ENCODE measurements around the gene HEMGN. TPM values are rescaled to one million over a fixed set of nuclear protein-coding genes. Genes with fewer than 3 reads are reported as not detected.

The HEMGN gene
- total RNA-seq, 2 experiments from 2014 or later = 1.5 to 2.9 TPM

- Mint-ChIP-seq H3K4me1 (peaks cover 52% of the 10 kb centered on the region), H3K9me3 (ENCODE audit: low read depth) (no peaks in the 10 kb centered on the region), H3K27ac (peak overlapping the region; percentile 89), H3K4me3 (peak overlapping the region; percentile 32), H3K36me3 (ENCODE audit: low read depth) (no peaks in the 10 kb centered on the region), H3K27me3 (no peaks in the 10 kb centered on the region)
- ChIA-PET POLR2A (no interaction called here), CTCF (interaction anchor here (0.7 to 2.3 kb wide), 5 partner anchors 8 to 104 kb away, joined by 3 to 10 read pairs (median 3); no protein-coding TSS in a partner anchor)
- DNase-seq (no peak), ATAC-seq (peak; percentile 55)
- intact Hi-C loops (cut with DNase I, micrococcal nuclease) = no loop called here
Measured at GRCh38 chr9:97930972-97931371, 7.0 kb downstream of the HEMGN start.

GRCh38 chr9:97928986-97929604, 8.9 kb downstream of the HEMGN start:
- ATAC-seq = peak; percentile 60

GRCh38 chr9:97925497-97926334, 12.3 kb downstream of the HEMGN start:
- Mint-ChIP-seq H3K27me3 (no peaks in the 10 kb centered on the region), H3K36me3 (ENCODE audit: low read depth) (peaks cover 6% of the 10 kb centered on the region), H3K4me1 (peaks cover 33% of the 10 kb centered on the region), H3K27ac (no peak overlapping the region), H3K9me3 (ENCODE audit: low read depth) (no peaks in the 10 kb centered on the region), H3K4me3 (no peak overlapping the region)
- DNase-seq (no peak), ATAC-seq (no peak)
- intact Hi-C loops (cut with DNase I, micrococcal nuclease) = loop anchor here in 1 of 2 experiments (10.0 kb wide), 1 partner anchor 869 kb away; the partner anchor contains the start of gene ANKS6
- CTCF ChIA-PET = interaction anchor here (0.6 to 3.2 kb wide), 11 partner anchors 10 to 207 kb away, joined by 3 to 10 read pairs (median 4); no protein-coding TSS in a partner anchor
- POLR2A ChIA-PET = no interaction called here

More at GRCh38 chr9:97928986-97929604, 8.9 kb downstream of the HEMGN start:
- no peaks in the 10 kb centered on the region for H3K27me3 Mint-ChIP-seq
- no peaks in the 10 kb centered on the region for H3K36me3 Mint-ChIP-seq (ENCODE audit: low read depth)
- POLR2A ChIA-PET = no interaction called here
- intact Hi-C loops (cut with DNase I, micrococcal nuclease) = loop anchor here in 1 of 2 experiments (10.0 kb wide), 1 partner anchor 866 kb away; the partner anchor contains the start of gene ANKS6
- H3K4me3 Mint-ChIP-seq = peak overlapping the region; percentile 55
- H3K9me3 Mint-ChIP-seq (ENCODE audit: low read depth) = no peaks in the 10 kb centered on the region
- H3K4me1 Mint-ChIP-seq = peaks cover 43% of the 10 kb centered on the region
- CTCF ChIA-PET = interaction anchor here (0.6 to 1.7 kb wide), 7 partner anchors 11 to 847 kb away, joined by 3 to 5 read pairs (median 4); no protein-coding TSS in a partner anchor
- H3K27ac Mint-ChIP-seq = peak overlapping the region; percentile 82
- no peak for DNase-seq

GRCh38 chr9:97924386-97924785, 13.6 kb downstream of the HEMGN start:
- H3K4me1 Mint-ChIP-seq = peaks cover 32% of the 10 kb centered on the region
- DNase-seq (no peak), ATAC-seq (no peak)

GRCh38 chr9:97923529-97924108, 14.4 kb downstream of the HEMGN start:
- Mint-ChIP-seq H3K36me3 (ENCODE audit: low read depth) (peaks cover 6% of the 10 kb centered on the region), H3K4me1 (peaks cover 32% of the 10 kb centered on the region)
- peak; percentile 33 for ATAC-seq

More at GRCh38 chr9:97924386-97924785, 13.6 kb downstream of the HEMGN start:
- Mint-ChIP-seq H3K27ac (peak overlapping the region; percentile 32), H3K27me3 (no peaks in the 10 kb centered on the region), H3K9me3 (ENCODE audit: low read depth) (no peaks in the 10 kb centered on the region), H3K36me3 (ENCODE audit: low read depth) (peaks cover 6% of the 10 kb centered on the region), H3K4me3 (no peak overlapping the region)
- ChIA-PET POLR2A (no interaction called here), CTCF (interaction anchor here (0.7 to 9.4 kb wide), 31 partner anchors 13 to 292 kb away, joined by 3 to 74 read pairs (median 6); partner anchors contain the start of genes ANP32B, HEMGN, NANS and NCBP1)
- intact Hi-C loops (cut with DNase I, micrococcal nuclease) = loop anchor here in 1 of 2 experiments (5.0 to 10.0 kb wide), 3 partner anchors 268 to 870 kb away; partner anchors contain the start of genes ANKS6 and CORO2A

GRCh38 chr9:97921959-97922724, 15.8 kb downstream of the HEMGN start, which contains the start of gene TRMO:
TSS of gene TRMO (minus strand) at chr9:97922500. CDS start at chr9:97922493, 7 bp downstream.
- H3K27ac Mint-ChIP-seq = peak within 1 kb of the TSS; percentile 99
- no peaks in the 10 kb centered on the region for H3K9me3 Mint-ChIP-seq (ENCODE audit: low read depth)
- peaks cover 36% of the 10 kb centered on the region for H3K4me1 Mint-ChIP-seq
- H3K27me3 Mint-ChIP-seq = no peaks in the 10 kb centered on the region
- H3K4me3 Mint-ChIP-seq = peak within 1 kb of the TSS; percentile 82
- intact Hi-C loops (cut with DNase I, micrococcal nuclease) = loop anchor here (1.0 to 10.0 kb wide), 12 partner anchors 16 to 873 kb away; partner anchors contain the start of genes ANKS6 (in 1 of the 2), ANP32B (in 1 of the 2), CORO2A (in 1 of the 2) and NANS (in 1 of the 2)
- CTCF ChIA-PET = interaction anchor here (0.6 to 9.4 kb wide), 27 partner anchors 10 to 857 kb away, joined by 3 to 74 read pairs (median 7); partner anchors contain the start of genes ANP32B, HEMGN, NANS and TBC1D2
- DNase-seq (peak; percentile 99), ATAC-seq (peak; percentile 78)
- POLR2A ChIA-PET = interaction anchor here (0.5 to 2.2 kb wide), 13 partner anchors 12 to 335 kb away, joined by 3 to 11 read pairs (median 5); partner anchors contain the start of genes ANP32B, NANS, NCBP1 and TSTD2
- peaks cover 7% of the 10 kb centered on the region for H3K36me3 Mint-ChIP-seq (ENCODE audit: low read depth)

More at GRCh38 chr9:97923529-97924108, 14.4 kb downstream of the HEMGN start:
- Mint-ChIP-seq H3K4me3 (peak overlapping the region; percentile 82), H3K27ac (peak overlapping the region; percentile 99), H3K9me3 (ENCODE audit: low read depth) (no peaks in the 10 kb centered on the region), H3K27me3 (no peaks in the 10 kb centered on the region)
- intact Hi-C loops (cut with DNase I, micrococcal nuclease) = loop anchor here (1.0 to 10.0 kb wide), 12 partner anchors 31 to 871 kb away; partner anchors contain the start of genes ANKS6 (in 1 of the 2), ANP32B (in 1 of the 2), CORO2A (in 1 of the 2) and NANS (in 1 of the 2)
- ChIA-PET CTCF (interaction anchor here (0.7 to 9.4 kb wide), 40 partner anchors 8 to 336 kb away, joined by 3 to 74 read pairs (median 5); partner anchors contain the start of genes ANP32B, HEMGN, NANS and NCBP1), POLR2A (interaction anchor here (0.6 to 1.0 kb wide), 2 partner anchors 14 to 59 kb away, joined by 3 read pairs; partner anchors contain the start of genes ANP32B and HEMGN)
- peak; percentile 86 for DNase-seq

- POLR2A ChIA-PET = interaction anchor here (0.7 to 2.2 kb wide), 3 partner anchors 13 to 61 kb away, joined by 3 to 6 read pairs (median 4); no protein-coding TSS in a partner anchor
- Mint-ChIP-seq H3K36me3 (ENCODE audit: low read depth) (peaks cover 28% of the 10 kb centered on the region), H3K4me1 (peaks cover 51% of the 10 kb centered on the region), H3K27me3 (no peaks in the 10 kb centered on the region), H3K4me3 (peak overlapping the region; percentile 82), H3K9me3 (ENCODE audit: low read depth) (no peaks in the 10 kb centered on the region), H3K27ac (peak overlapping the region; percentile 99)
- intact Hi-C loops (cut with DNase I, micrococcal nuclease) = loop anchor here in 1 of 2 experiments (2.0 kb wide), 1 partner anchor 15 kb away; no protein-coding TSS in a partner anchor
- no peak for DNase-seq
- CTCF ChIA-PET = interaction anchor here (0.7 to 9.4 kb wide), 7 partner anchors 9 to 155 kb away, joined by 3 to 74 read pairs (median 5); no protein-coding TSS in a partner anchor
- ATAC-seq = no peak
Measured at GRCh38 chr9:97919217-97919813, 18.7 kb downstream of the HEMGN start.

GRCh38 chr9:97918611-97919010, 19.4 kb downstream of the HEMGN start:
- Mint-ChIP-seq H3K27ac (peak overlapping the region; percentile 99), H3K9me3 (ENCODE audit: low read depth) (no peaks in the 10 kb centered on the region), H3K27me3 (no peaks in the 10 kb centered on the region), H3K4me3 (peak overlapping the region; percentile 82), H3K4me1 (peaks cover 47% of the 10 kb centered on the region), H3K36me3 (ENCODE audit: low read depth) (peaks cover 31% of the 10 kb centered on the region)
- POLR2A ChIA-PET = interaction anchor here (0.5 to 0.7 kb wide), 2 partner anchors 54 to 79 kb away, joined by 3 to 4 read pairs; no protein-coding TSS in a partner anchor
- intact Hi-C loops (cut with DNase I, micrococcal nuclease) = loop anchor here (1.0 to 2.0 kb wide), 2 partner anchors 13 to 14 kb away; no protein-coding TSS in a partner anchor
- DNase-seq = no peak
- no peak for ATAC-seq
- CTCF ChIA-PET = interaction anchor here (0.6 to 9.4 kb wide), 3 partner anchors 8 to 1925 kb away, joined by 3 to 74 read pairs (median 70); no protein-coding TSS in a partner anchor

- ChIA-PET POLR2A (no interaction called here), CTCF (interaction anchor here (0.6 to 9.3 kb wide), 6 partner anchors 10 to 223 kb away, joined by 3 to 70 read pairs (median 4); partner anchors contain the start of gene TRMO)
- DNase-seq = no peak
- Mint-ChIP-seq H3K4me3 (no peak overlapping the region), H3K4me1 (peaks cover 53% of the 10 kb centered on the region), H3K27me3 (no peaks in the 10 kb centered on the region), H3K36me3 (ENCODE audit: low read depth) (peaks cover 56% of the 10 kb centered on the region), H3K27ac (no peak overlapping the region), H3K9me3 (ENCODE audit: low read depth) (no peaks in the 10 kb centered on the region)
- intact Hi-C loops (cut with DNase I, micrococcal nuclease) = no loop called here
- no peak for ATAC-seq
Measured at GRCh38 chr9:97911970-97912369, 26.0 kb downstream of the HEMGN start.
